ENCODE measurements around the gene MAP3K20. TPM values are rescaled to one million over a fixed set of nuclear protein-coding genes. Genes with fewer than 3 reads are reported as not detected.

Gene MAP3K20
- total RNA-seq, 4 donors from 2014 or later = 24.7 to 40.2 (median 33.8) TPM

DNA sequence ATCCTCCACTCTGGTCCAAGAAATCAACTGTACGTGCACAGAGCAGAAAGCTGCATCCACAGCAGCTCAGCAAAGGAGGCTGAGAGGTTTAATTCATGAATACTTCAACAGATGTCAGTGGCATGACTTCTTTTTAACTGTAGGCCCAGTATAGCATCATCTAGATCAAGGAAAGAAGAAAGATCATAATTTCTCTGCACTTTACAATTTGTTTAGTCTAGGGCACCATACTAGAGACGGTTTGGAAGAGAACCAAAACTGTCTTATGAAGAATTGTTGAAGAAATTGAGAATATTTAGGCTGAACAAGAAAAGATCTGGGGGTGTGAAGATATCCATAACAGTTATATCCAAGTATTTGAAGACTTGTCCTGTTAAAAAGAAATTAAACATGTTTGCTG, 30.5 kb upstream of the MAP3K20 start:
- in situ Hi-C loops (cut with MboI; ENCODE audit: low pct_ligation_motif_present in 1 of 4, low pct_unique_long_range_greater_than_20kb in 1 of 4, low sequenced_read_pairs in 3 of 4) (loop anchor here in 2 of 4 donors (25.0 kb wide), 3 partner anchors 317 to 1292 kb away; partner anchors contain the start of genes CDCA7 (in 1 of the 2) and SP9 (in 1 of the 2)), intact Hi-C loops (cut with DNase I; ENCODE audit: low total_unique reads) (no loop called here)
- no peak for TF ChIP-seq POLR2AphosphoS5 (IDR thresholded peaks at IDR 0.05)
- no peak for TF ChIP-seq EP300 (IDR thresholded peaks at IDR 0.05; ENCODE audit: low read depth)
- TF ChIP-seq POLR2A (IDR thresholded peaks at IDR 0.05) = no peak
- TF ChIP-seq, protein P1, sequence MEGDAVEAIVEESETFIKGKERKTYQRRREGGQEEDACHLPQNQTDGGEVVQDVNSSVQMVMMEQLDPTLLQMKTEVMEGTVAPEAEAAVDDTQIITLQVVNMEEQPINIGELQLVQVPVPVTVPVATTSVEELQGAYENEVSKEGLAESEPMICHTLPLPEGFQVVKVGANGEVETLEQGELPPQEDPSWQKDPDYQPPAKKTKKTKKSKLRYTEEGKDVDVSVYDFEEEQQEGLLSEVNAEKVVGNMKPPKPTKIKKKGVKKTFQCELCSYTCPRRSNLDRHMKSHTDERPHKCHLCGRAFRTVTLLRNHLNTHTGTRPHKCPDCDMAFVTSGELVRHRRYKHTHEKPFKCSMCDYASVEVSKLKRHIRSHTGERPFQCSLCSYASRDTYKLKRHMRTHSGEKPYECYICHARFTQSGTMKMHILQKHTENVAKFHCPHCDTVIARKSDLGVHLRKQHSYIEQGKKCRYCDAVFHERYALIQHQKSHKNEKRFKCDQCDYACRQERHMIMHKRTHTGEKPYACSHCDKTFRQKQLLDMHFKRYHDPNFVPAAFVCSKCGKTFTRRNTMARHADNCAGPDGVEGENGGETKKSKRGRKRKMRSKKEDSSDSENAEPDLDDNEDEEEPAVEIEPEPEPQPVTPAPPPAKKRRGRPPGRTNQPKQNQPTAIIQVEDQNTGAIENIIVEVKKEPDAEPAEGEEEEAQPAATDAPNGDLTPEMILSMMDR (IDR thresholded peaks at IDR 0.05) = no peak
- Histone ChIP-seq H3K4me1 (peaks cover 13 to 32% (median 23%) of the 10 kb centered on the region in 4 donors), H3K4me3 (no peak overlapping the region), H3K27me3 (no peaks in the 10 kb centered on the region), H3K9me3 (no peaks in the 10 kb centered on the region), H3K27ac (peak overlapping the region in 1 of 4 donors; percentile 49), H3K36me3 (no peaks in the 10 kb centered on the region)
- WGBS, 2 donors (ENCODE audit: low coverage in 1 of 2) = 47 to 75% methylated on average over 2 of the region's 2 CpGs
- no peak for DNase-seq

DNA sequence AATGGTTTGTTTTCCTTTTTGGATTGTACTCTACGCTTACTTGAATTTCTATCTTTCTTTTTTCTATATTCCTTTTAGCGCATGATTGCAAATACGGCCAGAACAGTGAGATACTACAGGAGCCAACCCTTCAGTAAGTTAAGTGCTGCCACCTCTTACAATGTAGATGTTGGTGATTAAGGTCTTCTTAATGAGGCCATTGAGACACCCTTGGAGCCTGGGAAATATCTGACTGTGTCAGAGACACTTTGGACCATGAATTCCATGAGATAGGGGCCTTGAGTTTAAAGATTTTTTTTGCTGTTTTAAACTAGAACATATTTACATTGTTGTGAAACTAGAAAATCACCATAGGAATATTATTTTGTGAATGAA, 27.1 kb upstream of the MAP3K20 start:
- intact Hi-C loops (cut with DNase I; ENCODE audit: low total_unique reads) = no loop called here
- DNase-seq = no peak
- in situ Hi-C loops (cut with MboI; ENCODE audit: low pct_ligation_motif_present in 1 of 4, low pct_unique_long_range_greater_than_20kb in 1 of 4, low sequenced_read_pairs in 3 of 4) = loop anchor here in 2 of 4 donors (25.0 kb wide), 3 partner anchors 314 to 1289 kb away; partner anchors contain the start of genes CDCA7 (in 1 of the 2) and SP9 (in 1 of the 2)
- no peak overlapping the region for H3K4me3 ChIP-seq
- H3K27me3 ChIP-seq = no peaks in the 10 kb centered on the region
- H3K4me1 ChIP-seq = peaks cover 15 to 38% (median 23%) of the 10 kb centered on the region in 4 donors
- peak overlapping the region; percentile 71 to 80 (median 74) for H3K27ac ChIP-seq
- WGBS, 2 donors (ENCODE audit: low coverage in 1 of 2) = 81 to 92% methylated on average over 3 of the region's 3 CpGs
- no peak for TF ChIP-seq POLR2A (IDR thresholded peaks at IDR 0.05)
- TF ChIP-seq POLR2AphosphoS5 (IDR thresholded peaks at IDR 0.05) = no peak
- TF ChIP-seq EP300 (IDR thresholded peaks at IDR 0.05; ENCODE audit: low read depth) = no peak
- no peaks in the 10 kb centered on the region for H3K36me3 ChIP-seq
- H3K9me3 ChIP-seq = no peaks in the 10 kb centered on the region

DNA sequence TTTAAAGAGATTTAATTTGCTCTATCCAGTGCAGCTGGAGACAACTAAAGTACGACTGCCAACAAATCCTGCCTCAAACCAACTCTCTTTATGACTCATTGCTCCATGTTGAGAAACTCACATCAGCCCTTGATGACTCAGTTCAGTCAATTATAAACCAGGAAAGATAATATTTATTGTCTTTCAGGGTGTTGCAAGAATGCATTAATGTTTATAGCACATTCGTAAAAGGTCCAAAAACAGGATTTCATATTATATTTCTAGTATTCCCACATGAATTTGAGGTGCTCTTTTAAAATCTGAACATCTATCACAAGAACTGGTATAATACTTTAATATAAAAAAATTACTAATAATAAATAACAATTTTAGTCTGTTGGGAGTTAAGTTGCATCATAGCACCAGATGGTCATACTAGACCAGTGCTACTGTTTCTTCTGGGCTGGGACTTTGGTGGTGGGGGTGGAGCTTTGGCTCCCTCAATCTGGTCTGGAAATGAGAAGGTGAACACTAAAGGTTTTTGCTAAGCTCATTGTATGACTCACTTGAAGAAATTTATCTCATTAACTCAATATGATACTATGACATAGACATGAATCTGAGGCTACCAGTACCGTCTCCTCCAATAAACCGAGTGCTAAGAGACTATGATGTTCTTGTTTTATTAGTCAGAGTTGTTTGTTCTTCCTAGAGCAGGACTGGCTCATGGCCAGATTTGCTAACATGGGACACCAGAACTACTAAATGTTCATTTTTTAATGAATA, 26.6 kb upstream of the MAP3K20 start:
- H3K36me3 ChIP-seq = no peaks in the 10 kb centered on the region
- WGBS, 2 donors (ENCODE audit: low coverage in 1 of 2) = 7 to 11% methylated on average over 4 of the region's 4 CpGs
- H3K4me3 ChIP-seq = no peak overlapping the region
- DNase-seq = peak; percentile 59
- TF ChIP-seq POLR2AphosphoS5 (IDR thresholded peaks at IDR 0.05) (peak; percentile 27 to 81 (median 77)), EP300 (IDR thresholded peaks at IDR 0.05; ENCODE audit: low read depth) (peak; percentile 17), POLR2A (IDR thresholded peaks at IDR 0.05) (no peak)
- intact Hi-C loops (cut with DNase I; ENCODE audit: low total_unique reads) (no loop called here), in situ Hi-C loops (cut with MboI; ENCODE audit: low pct_ligation_motif_present in 1 of 4, low pct_unique_long_range_greater_than_20kb in 1 of 4, low sequenced_read_pairs in 3 of 4) (loop anchor here in 2 of 4 donors (25.0 kb wide), 3 partner anchors 313 to 1288 kb away; partner anchors contain the start of genes CDCA7 (in 1 of the 2) and SP9 (in 1 of the 2))
- no peaks in the 10 kb centered on the region for H3K9me3 ChIP-seq
- H3K27ac ChIP-seq = peak overlapping the region; percentile 71 to 80 (median 74)
- H3K4me1 ChIP-seq = peaks cover 15 to 38% (median 23%) of the 10 kb centered on the region in 4 donors
- H3K27me3 ChIP-seq = no peaks in the 10 kb centered on the region

- H3K36me3 ChIP-seq = no peaks in the 10 kb centered on the region
- peaks cover 15 to 31% (median 21%) of the 10 kb centered on the region in 4 donors for H3K4me1 ChIP-seq
- no peaks in the 10 kb centered on the region for H3K9me3 ChIP-seq
- no peak overlapping the region for H3K4me3 ChIP-seq
- DNase-seq = no peak
- H3K27ac ChIP-seq = peak overlapping the region; percentile 71 to 80 (median 74)
- no peaks in the 10 kb centered on the region for H3K27me3 ChIP-seq
- intact Hi-C loops (cut with DNase I; ENCODE audit: low total_unique reads) = no loop called here
- WGBS, 2 donors (ENCODE audit: low coverage in 1 of 2) = 38 to 53% methylated on average over 3 of the region's 3 CpGs
- in situ Hi-C loops (cut with MboI; ENCODE audit: low pct_ligation_motif_present in 1 of 4, low pct_unique_long_range_greater_than_20kb in 1 of 4, low sequenced_read_pairs in 3 of 4) = loop anchor here in 2 of 4 donors (25.0 kb wide), 3 partner anchors 312 to 1287 kb away; partner anchors contain the start of genes CDCA7 (in 1 of the 2) and SP9 (in 1 of the 2)
- TF ChIP-seq EP300 (IDR thresholded peaks at IDR 0.05; ENCODE audit: low read depth) = no peak
- TF ChIP-seq POLR2A (IDR thresholded peaks at IDR 0.05) = no peak
- TF ChIP-seq, protein P1 (IDR thresholded peaks at IDR 0.05) = no peak
- TF ChIP-seq POLR2AphosphoS5 (IDR thresholded peaks at IDR 0.05) = no peak
These were observed 25.8 kb upstream of the MAP3K20 start for GRCh38 chr2:173049831-173050230.

- H3K4me3 ChIP-seq = no peak overlapping the region
- TF ChIP-seq POLR2AphosphoS5 (IDR thresholded peaks at IDR 0.05) = no peak
- no peak for TF ChIP-seq EP300 (IDR thresholded peaks at IDR 0.05; ENCODE audit: low read depth)
- TF ChIP-seq POLR2A (IDR thresholded peaks at IDR 0.05) = no peak
- TF ChIP-seq, protein P1 (IDR thresholded peaks at IDR 0.05) = no peak
- no peak for DNase-seq
- H3K36me3 ChIP-seq = no peaks in the 10 kb centered on the region
- intact Hi-C loops (cut with DNase I; ENCODE audit: low total_unique reads) (no loop called here), in situ Hi-C loops (cut with MboI; ENCODE audit: low pct_ligation_motif_present in 1 of 4, low pct_unique_long_range_greater_than_20kb in 1 of 4, low sequenced_read_pairs in 3 of 4) (no loop called here)
- 55 to 79% methylated on average over 2 to 4 of the region's 4 CpGs for WGBS, 2 donors (ENCODE audit: low coverage in 1 of 2)
- peaks cover 15 to 29% (median 20%) of the 10 kb centered on the region in 4 donors for H3K4me1 ChIP-seq
- peak overlapping the region in 1 of 4 donors; percentile 72 for H3K27ac ChIP-seq
- no peaks in the 10 kb centered on the region for H3K9me3 ChIP-seq
- H3K27me3 ChIP-seq = no peaks in the 10 kb centered on the region
These were observed 25.0 kb upstream of the MAP3K20 start for GRCh38 chr2:173050684-173051083.

All from transverse colon (tissue), 4 donors.